H9 (cell line): ENCODE data around the gene FOXD2. TPM values are rescaled to one million over a fixed set of nuclear protein-coding genes. Genes with fewer than 3 reads are reported as not detected.

Source experiments
- DNase-seq: peaks from one replicate; pipeline ENCODE4 v3.0.0-alpha.2; 2017
- H2AFZ ChIP-seq: one replicate; pipeline ENCODE4 v1.6.1; 2013; ENCODE audit warnings: mild to moderate bottlenecking, low read length, control low read depth, moderate library complexity
- H2AK5ac ChIP-seq: 2 replicates; pipeline ENCODE4 v1.6.1; 2013; ENCODE audit warnings: low read length, control low read depth, mixed read lengths; ENCODE audit not compliant: insufficient read length
- H2BK120ac ChIP-seq: one replicate; pipeline ENCODE4 v1.6.1; 2013; ENCODE audit warnings: low read depth, mild to moderate bottlenecking, low read length, control low read depth, inconsistent platforms; ENCODE audit not compliant: poor library complexity, severe bottlenecking
- H2BK12ac ChIP-seq: 2 replicates; pipeline ENCODE4 v1.6.1; 2013; ENCODE audit warnings: low read length, control low read depth, mixed read lengths, low read depth; ENCODE audit not compliant: insufficient read length
- H2BK15ac ChIP-seq: 2 replicates; pipeline ENCODE4 v1.6.1; 2013; ENCODE audit warnings: low read depth, low read length, control low read depth
- H2BK20ac ChIP-seq: one replicate; pipeline ENCODE4 v1.6.1; 2013; ENCODE audit warnings: low read depth, mild to moderate bottlenecking, low read length, control low read depth, inconsistent platforms; ENCODE audit not compliant: poor library complexity, severe bottlenecking
- H2BK5ac ChIP-seq: 2 replicates; pipeline ENCODE4 v1.6.1; 2013; ENCODE audit warnings: low read length, control low read depth, mixed read lengths; ENCODE audit not compliant: insufficient read length
- H3K14ac ChIP-seq: 2 replicates; pipeline ENCODE4 v1.6.1; 2013; ENCODE audit warnings: low read length, control low read depth; ENCODE audit not compliant: insufficient read depth
- H3K18ac ChIP-seq: 2 replicates; pipeline ENCODE4 v1.6.1; 2013; ENCODE audit warnings: low read depth, mild to moderate bottlenecking, mixed read lengths, low read length, control low read depth; ENCODE audit not compliant: insufficient read length
- H3K23ac ChIP-seq: 2 replicates; pipeline ENCODE4 v1.6.1; 2013; ENCODE audit warnings: low read length, control low read depth, mixed read lengths, low read depth; ENCODE audit not compliant: insufficient read length
- H3K23me2 ChIP-seq: 2 replicates; pipeline ENCODE4 v1.6.1; 2013; ENCODE audit warnings: low read depth, mild to moderate bottlenecking, mixed read lengths, low read length, control low read depth; ENCODE audit not compliant: insufficient read length, poor library complexity, severe bottlenecking
- H3K27ac ChIP-seq: 2 replicates; pipeline ENCODE4 v1.5.1; 2013; ENCODE audit warnings: low read length, control low read depth, mixed read lengths, low read depth; ENCODE audit not compliant: insufficient read length
- H3K27me3 ChIP-seq: 2 replicates; pipeline ENCODE4 v1.6.1; 2013; ENCODE audit warnings: low read length, control low read depth, inconsistent platforms; ENCODE audit not compliant: insufficient read depth
- H3K4ac ChIP-seq: 2 replicates; pipeline ENCODE4 v1.6.1; 2013; ENCODE audit warnings: low read depth, mild to moderate bottlenecking, control low read depth, inconsistent platforms, low read length, moderate library complexity
- H3K4me1 ChIP-seq: 2 replicates; pipeline ENCODE4 v1.6.1; 2013; ENCODE audit warnings: low read length, control low read depth, inconsistent platforms; ENCODE audit not compliant: insufficient read depth
- H3K4me2 ChIP-seq: 2 replicates; pipeline ENCODE4 v1.6.1; 2013; ENCODE audit warnings: low read length, control low read depth, mixed read lengths; ENCODE audit not compliant: insufficient read length, insufficient read depth
- H3K56ac ChIP-seq: 2 replicates; pipeline ENCODE4 v1.6.1; 2013; ENCODE audit warnings: low read depth, mild to moderate bottlenecking, mixed read lengths, low read length, control low read depth; ENCODE audit not compliant: insufficient read length
- H3K79me1 ChIP-seq: 2 replicates; pipeline ENCODE4 v1.6.1; 2013; ENCODE audit warnings: low read depth, mild to moderate bottlenecking, moderate library complexity, low read length, control low read depth, inconsistent platforms; ENCODE audit not compliant: insufficient read depth, poor library complexity, severe bottlenecking
- H3K79me2 ChIP-seq: 2 replicates; pipeline ENCODE4 v1.6.1; 2013; ENCODE audit warnings: low read length, control low read depth, inconsistent platforms; ENCODE audit not compliant: insufficient read depth
- H3K9ac ChIP-seq: 2 replicates; pipeline ENCODE4 v1.6.1; 2013; ENCODE audit warnings: low read length, control low read depth, mixed read lengths; ENCODE audit not compliant: insufficient read length; ENCODE audit errors: extremely low read depth
- H3K9me3 ChIP-seq: one replicate; pipeline ENCODE4 v1.6.1; 2013; ENCODE audit warnings: low read depth, low read length, inconsistent platforms; ENCODE audit not compliant: control insufficient read depth
- H3T11ph ChIP-seq: one replicate; pipeline ENCODE4 v1.6.1; 2013; ENCODE audit warnings: mild to moderate bottlenecking, low read length, control low read depth, inconsistent platforms
- H4K20me1 ChIP-seq: one replicate; pipeline ENCODE4 v1.6.1; 2013; ENCODE audit not compliant: control insufficient read depth, insufficient read length, insufficient read depth
- H4K5ac ChIP-seq: 2 replicates; pipeline ENCODE4 v1.6.1; 2013; ENCODE audit warnings: low read depth, mild to moderate bottlenecking, mixed read lengths, low read length, control low read depth; ENCODE audit not compliant: insufficient read length
- H4K8ac ChIP-seq: replicated peaks from 2 replicates; pipeline ENCODE4 v1.6.1; 2013; ENCODE audit warnings: low read length, control low read depth, mixed read lengths, low read depth; ENCODE audit not compliant: insufficient read length
- H4K91ac ChIP-seq: 2 replicates; pipeline ENCODE4 v1.6.1; 2013; ENCODE audit warnings: low read depth, mild to moderate bottlenecking, moderate library complexity, mixed read lengths, low read length, control low read depth; ENCODE audit not compliant: insufficient read length
- H3K27ac Mint-ChIP-seq, 3 experiments: 2 replicates in 2 of 3; 3 replicates in 1 of 3; pipeline ENCODE4 v1.8.0; 2020 to 2021; ENCODE audit warnings: mixed read lengths in 3 of 3, mild to moderate bottlenecking in 1 of 3, moderate library complexity in 1 of 3
- H3K27me3 Mint-ChIP-seq: 2 replicates; pipeline ENCODE4 v1.8.0; 2021; ENCODE audit warnings: low read depth, mild to moderate bottlenecking, moderate library complexity, mixed read lengths
- H3K36me3 Mint-ChIP-seq, 3 experiments: 2 replicates in 2 of 3; 3 replicates in 1 of 3; pipeline ENCODE4 v1.8.0; 2020 to 2021; ENCODE audit warnings: low read depth in 3 of 3, mixed read lengths in 3 of 3; ENCODE audit not compliant: insufficient read depth in 1 of 3
- H3K4me1 Mint-ChIP-seq, 2 experiments: 2 replicates each; pipeline ENCODE4 v1.8.0; 2020; ENCODE audit warnings: mixed read lengths in 2 of 2
- H3K4me3 Mint-ChIP-seq, 2 experiments: 2 replicates in 1 of 2; 3 replicates in 1 of 2; pipeline ENCODE4 v1.8.0; 2020 to 2021; ENCODE audit warnings: mild to moderate bottlenecking in 2 of 2, mixed read lengths in 2 of 2, moderate library complexity in 1 of 2
- H3K9me3 Mint-ChIP-seq, 2 experiments: 2 replicates in 1 of 2; 3 replicates in 1 of 2; pipeline ENCODE4 v1.8.0; 2020; ENCODE audit warnings: mild to moderate bottlenecking in 2 of 2, mixed read lengths in 2 of 2, moderate library complexity in 1 of 2
- WGBS: extraction: QIAGEN DNeasy Blood & Tissue Kit; methylation state at CpG from one replicate; pipeline ENCODE4 v1.1.7; 2013; ENCODE audit warnings: missing lambda C conversion rate, low lambda C conversion rate, mixed read lengths; ENCODE audit not compliant: insufficient read length; ENCODE audit errors: extremely low coverage; 5-methylcytosine and 5-hydroxymethylcytosine counted together
- total RNA-seq: library from RNA; stranded (reverse); gene quantifications from 2 replicates; pipeline ENCODE4 v1.2.1, GENCODE V29; 2021
- TF ChIP-seq, protein P1 (sequence below): fragments of 200-600 bp; sonication (generic); conservative IDR thresholded peaks from 3 replicates; pipeline ENCODE4 v1.8.0; 2021; ENCODE audit warnings: antibody characterized with exemption, mild to moderate bottlenecking

FOXD2 gene
- total RNA-seq, 1 experiment from 2014 or later, result not detected

DNA sequence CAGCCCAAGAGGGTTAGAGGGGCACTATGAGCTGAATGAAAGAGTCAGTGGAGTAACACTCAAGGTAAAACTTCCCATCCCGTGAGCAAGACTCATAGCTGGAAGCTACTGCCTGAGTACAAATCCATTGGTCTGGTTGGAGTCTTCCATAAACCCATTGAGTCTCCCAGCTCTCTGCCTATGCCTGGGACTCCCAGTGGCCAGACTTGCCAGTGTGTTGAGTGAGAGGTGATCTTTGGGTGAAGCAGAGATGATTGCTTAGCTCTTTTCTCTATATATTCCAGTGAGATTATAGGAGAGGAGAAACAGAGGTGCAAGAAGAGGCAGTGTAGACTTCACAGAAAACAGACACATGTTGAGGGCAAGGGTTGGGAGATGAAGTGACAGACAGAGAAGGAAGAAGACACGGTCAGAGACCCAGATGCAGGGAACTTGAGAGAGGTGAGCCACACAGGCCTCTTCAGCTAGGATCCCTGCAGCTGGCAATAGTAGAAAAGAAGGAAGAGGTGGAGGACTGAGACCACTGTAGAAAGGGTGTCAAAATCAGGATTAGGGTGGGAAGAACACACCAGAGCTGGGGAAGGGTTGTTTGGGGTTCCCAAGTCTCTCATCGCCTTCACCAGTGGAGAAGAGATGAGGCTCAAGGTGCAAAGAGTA lies 3.7 kb downstream of the FOXD2 start:
- Histone ChIP-seq H2BK5ac (no peak overlapping the region), H2BK20ac (no peak overlapping the region), H2BK12ac (no peak overlapping the region), H3T11ph (no peak overlapping the region), H3K4me1 (peaks cover 6% of the 10 kb centered on the region; the same call in 1 of the 2 replicates), H3K14ac (no peak overlapping the region), H3K79me2 (no peaks in the 10 kb centered on the region), H4K91ac (no peak overlapping the region), H4K5ac (no peak overlapping the region), H4K20me1 (no peaks in the 10 kb centered on the region), H3K23ac (no peak overlapping the region), H3K9ac (no peak overlapping the region), H2BK120ac (no peak overlapping the region), H3K4me2 (no peak overlapping the region), H3K4ac (no peak overlapping the region), H3K56ac (no peak overlapping the region), H3K9me3 (no peaks in the 10 kb centered on the region), H2AK5ac (no peak overlapping the region), H2BK15ac (no peak overlapping the region), H4K8ac (no peak overlapping the region), H3K27ac (no peak overlapping the region), H3K23me2 (peaks cover 16% of the 10 kb centered on the region), H3K79me1 (no peaks in the 10 kb centered on the region), H3K18ac (no peak overlapping the region), H2AFZ (no peak overlapping the region), H3K27me3 (peaks cover 87% of the 10 kb centered on the region)
- no peak overlapping the region for H3K4me3 Mint-ChIP-seq
- no CpG with 5 or more reads among the region's 3 CpGs for WGBS
- no peak overlapping the region for H3K27ac Mint-ChIP-seq
- peaks cover 14% of the 10 kb centered on the region for H3K27me3 Mint-ChIP-seq
- TF ChIP-seq, protein P1, sequence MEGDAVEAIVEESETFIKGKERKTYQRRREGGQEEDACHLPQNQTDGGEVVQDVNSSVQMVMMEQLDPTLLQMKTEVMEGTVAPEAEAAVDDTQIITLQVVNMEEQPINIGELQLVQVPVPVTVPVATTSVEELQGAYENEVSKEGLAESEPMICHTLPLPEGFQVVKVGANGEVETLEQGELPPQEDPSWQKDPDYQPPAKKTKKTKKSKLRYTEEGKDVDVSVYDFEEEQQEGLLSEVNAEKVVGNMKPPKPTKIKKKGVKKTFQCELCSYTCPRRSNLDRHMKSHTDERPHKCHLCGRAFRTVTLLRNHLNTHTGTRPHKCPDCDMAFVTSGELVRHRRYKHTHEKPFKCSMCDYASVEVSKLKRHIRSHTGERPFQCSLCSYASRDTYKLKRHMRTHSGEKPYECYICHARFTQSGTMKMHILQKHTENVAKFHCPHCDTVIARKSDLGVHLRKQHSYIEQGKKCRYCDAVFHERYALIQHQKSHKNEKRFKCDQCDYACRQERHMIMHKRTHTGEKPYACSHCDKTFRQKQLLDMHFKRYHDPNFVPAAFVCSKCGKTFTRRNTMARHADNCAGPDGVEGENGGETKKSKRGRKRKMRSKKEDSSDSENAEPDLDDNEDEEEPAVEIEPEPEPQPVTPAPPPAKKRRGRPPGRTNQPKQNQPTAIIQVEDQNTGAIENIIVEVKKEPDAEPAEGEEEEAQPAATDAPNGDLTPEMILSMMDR, result no peak
- H3K36me3 Mint-ChIP-seq, result no peaks in the 10 kb centered on the region; a peak in 1 of 7 replicates
- peaks cover 22 to 37% of the 10 kb centered on the region in 2 experiments for H3K4me1 Mint-ChIP-seq
- peaks cover 0 to 8% of the 10 kb centered on the region in 2 experiments; a peak in 2 of 5 replicates for H3K9me3 Mint-ChIP-seq
- no peak for DNase-seq
